Heart left ventricle (tissue), 13 donors: ENCODE results near the gene BACE1-AS.

Source experiments
- POLR2A ChIP-seq, 2 donors: fragments of 450-650 bp; IDR thresholded peaks; one replicate each; pipeline ENCODE4 v1.6.1; 2017; ENCODE audit warnings: antibody characterized with exemption in 2 of 2, mild to moderate bottlenecking in 2 of 2, moderate library complexity in 2 of 2
- TF ChIP-seq, protein P1 (sequence below), 12 donors: fragments of 200-600 bp; sonication (generic) in 4 of 12; IDR thresholded peaks; one replicate each; pipeline versions ENCODE4 v1.5.0 to v1.8.0; 2018 to 2022; ENCODE audit warnings: antibody characterized with exemption in 12 of 12, mild to moderate bottlenecking in 5 of 12
- donor health status: ischemic (EF 13 %, LVEDD 7.1; RV severe dilation, severe dysfunction).
- donor health status: DM: no; HTN: yes; CAD: no.
- donor health status: DM: no; HTN: no; CAD: no.
- donor health status: ischemic (EF 25% LVEDD 6.9; RV normal size, moderate dysfunction).
- donor health status: ischemic (EF 25% LVEDD 5.7; RV mildly dilated, moderate dysfunction).
- donor health status: ischemic (EF 35%, LVEDD 5.7; RV mildly dilated, moderate dysfunction).
- donor health status: nonischemic (EF 11% LVEDD 7.7; RV severe dilation, severe dysfunction).
- donor health status: DM: yes; HTN: yes; CAD: no.
- donor health status: PGD.
- donor health status: ischemic (EF 29% LVEDD 5.4; RV normal size, mild dysfunction).
- donor health status: nonischemic (EF 23%, LVEDD 6.1; RV moderate dilation, normal function).

DNA sequence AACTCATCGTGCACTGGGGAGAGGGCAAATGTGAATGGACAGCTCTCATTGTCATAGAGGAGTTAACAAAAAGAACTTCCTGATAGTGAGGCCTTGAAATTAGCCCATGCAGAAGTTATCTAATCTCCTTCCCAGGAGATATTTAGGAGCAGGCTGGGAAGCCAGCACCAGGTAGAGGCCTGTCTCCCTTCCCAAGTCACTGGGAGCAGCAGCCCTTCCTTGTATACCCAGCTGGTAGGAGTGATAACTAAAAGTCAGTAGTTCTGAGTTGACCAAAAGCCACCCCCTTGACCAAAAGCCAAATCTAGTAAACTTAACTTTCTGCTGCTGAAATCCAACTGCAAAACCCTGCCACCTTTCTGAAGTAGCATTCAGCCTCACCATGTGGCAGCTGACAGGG is 1.4 kb upstream of the BACE1-AS start:
- TF ChIP-seq, protein P1, sequence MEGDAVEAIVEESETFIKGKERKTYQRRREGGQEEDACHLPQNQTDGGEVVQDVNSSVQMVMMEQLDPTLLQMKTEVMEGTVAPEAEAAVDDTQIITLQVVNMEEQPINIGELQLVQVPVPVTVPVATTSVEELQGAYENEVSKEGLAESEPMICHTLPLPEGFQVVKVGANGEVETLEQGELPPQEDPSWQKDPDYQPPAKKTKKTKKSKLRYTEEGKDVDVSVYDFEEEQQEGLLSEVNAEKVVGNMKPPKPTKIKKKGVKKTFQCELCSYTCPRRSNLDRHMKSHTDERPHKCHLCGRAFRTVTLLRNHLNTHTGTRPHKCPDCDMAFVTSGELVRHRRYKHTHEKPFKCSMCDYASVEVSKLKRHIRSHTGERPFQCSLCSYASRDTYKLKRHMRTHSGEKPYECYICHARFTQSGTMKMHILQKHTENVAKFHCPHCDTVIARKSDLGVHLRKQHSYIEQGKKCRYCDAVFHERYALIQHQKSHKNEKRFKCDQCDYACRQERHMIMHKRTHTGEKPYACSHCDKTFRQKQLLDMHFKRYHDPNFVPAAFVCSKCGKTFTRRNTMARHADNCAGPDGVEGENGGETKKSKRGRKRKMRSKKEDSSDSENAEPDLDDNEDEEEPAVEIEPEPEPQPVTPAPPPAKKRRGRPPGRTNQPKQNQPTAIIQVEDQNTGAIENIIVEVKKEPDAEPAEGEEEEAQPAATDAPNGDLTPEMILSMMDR (IDR thresholded peaks at IDR 0.05): no peak
- TF ChIP-seq POLR2A (IDR thresholded peaks at IDR 0.05): no peak
